Measurements from ENCODE around the gene SDK2.

- TF ChIP-seq, protein P1, sequence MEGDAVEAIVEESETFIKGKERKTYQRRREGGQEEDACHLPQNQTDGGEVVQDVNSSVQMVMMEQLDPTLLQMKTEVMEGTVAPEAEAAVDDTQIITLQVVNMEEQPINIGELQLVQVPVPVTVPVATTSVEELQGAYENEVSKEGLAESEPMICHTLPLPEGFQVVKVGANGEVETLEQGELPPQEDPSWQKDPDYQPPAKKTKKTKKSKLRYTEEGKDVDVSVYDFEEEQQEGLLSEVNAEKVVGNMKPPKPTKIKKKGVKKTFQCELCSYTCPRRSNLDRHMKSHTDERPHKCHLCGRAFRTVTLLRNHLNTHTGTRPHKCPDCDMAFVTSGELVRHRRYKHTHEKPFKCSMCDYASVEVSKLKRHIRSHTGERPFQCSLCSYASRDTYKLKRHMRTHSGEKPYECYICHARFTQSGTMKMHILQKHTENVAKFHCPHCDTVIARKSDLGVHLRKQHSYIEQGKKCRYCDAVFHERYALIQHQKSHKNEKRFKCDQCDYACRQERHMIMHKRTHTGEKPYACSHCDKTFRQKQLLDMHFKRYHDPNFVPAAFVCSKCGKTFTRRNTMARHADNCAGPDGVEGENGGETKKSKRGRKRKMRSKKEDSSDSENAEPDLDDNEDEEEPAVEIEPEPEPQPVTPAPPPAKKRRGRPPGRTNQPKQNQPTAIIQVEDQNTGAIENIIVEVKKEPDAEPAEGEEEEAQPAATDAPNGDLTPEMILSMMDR (IDR thresholded peaks at IDR 0.05): no peak
- no peak for TF ChIP-seq POLR2A (IDR thresholded peaks at IDR 0.05)
Observed at GRCh38 chr17:73337330-73337710, 306.9 kb downstream of the SDK2 start.

Measured in right lobe of liver (tissue), 4 donors.